Stimulated activated naive CD4-positive, alpha-beta T cell (primary cell): ENCODE results near the gene LTBP1.
"Not testable (repeated sequence)": the region's sequence is repeated elsewhere in the genome, so short reads cannot be mapped to it uniquely, and the experiment has no call there.

Source experiments
- DNase-seq, 6 experiments: peaks; one replicate each; lab custom pipeline; 2025; lab: John Stamatoyannopoulos, UW

The LTBP1 gene

DNA sequence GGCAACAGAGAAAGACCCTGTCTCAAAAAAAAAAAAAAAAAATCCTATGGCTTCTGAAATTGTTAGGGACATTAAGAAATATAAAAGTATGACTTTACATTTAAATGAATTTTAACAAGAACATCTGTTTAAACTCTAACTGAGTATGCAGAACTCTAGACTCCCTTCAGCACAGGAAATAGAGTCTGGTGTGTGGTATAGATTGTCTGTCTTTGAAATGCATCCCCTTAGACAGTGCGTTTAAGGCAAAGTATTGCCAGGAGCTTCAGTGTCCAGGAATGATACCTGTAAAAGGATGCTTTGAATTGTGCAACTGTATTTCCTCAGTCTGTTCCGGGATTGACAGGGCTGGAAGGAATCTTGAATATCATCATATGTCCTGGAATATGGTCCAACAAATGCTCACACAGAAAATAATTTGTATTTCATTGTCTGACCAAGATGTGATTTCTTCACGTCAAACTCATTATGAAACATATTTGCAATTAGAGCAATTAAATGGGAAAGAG is 396.7 kb downstream of the LTBP1 start:
- DNase-seq: no peak

- no peak for DNase-seq
Observed at GRCh38 chr2:33344230-33344629, 397.5 kb downstream of the LTBP1 start.

DNA sequence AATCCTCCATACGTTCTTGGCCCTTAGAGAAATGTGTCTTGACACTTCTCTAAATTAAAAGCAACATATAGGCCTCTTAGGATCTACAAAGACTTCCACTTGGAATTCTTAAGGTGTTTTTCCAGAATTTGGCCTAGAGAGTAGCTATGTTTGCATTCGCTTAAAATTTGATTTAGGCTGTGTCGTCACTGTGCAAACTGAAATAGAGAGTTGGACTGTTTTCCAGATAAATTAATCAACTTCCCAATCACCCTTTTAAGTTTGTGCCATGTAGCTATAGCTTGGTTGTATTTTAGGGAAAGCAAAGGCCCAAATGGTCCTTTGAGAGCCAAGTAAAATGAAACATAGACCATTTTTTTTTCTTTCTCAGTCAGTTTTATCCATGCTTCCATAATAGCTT is 401.1 kb downstream of the LTBP1 start:
- DNase-seq: no peak

DNA sequence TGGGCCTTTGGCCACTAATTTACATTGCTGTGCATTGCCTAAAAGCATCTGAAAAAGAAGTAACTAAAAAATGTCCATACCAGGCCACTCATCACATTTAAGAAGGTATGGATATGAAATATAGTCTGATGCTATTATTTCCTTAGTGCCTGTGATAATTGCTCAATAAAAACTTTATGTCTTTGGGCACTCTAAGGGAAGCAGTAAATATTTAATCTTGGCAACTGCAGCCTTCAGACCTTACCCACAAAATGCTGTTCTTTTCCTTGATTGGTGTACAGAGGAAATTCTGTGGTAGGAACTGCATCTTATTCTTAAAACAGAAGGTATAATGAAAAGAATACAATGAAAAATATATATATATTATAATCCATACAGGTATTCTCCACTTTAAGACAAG is 403.9 kb downstream of the LTBP1 start:
- DNase-seq: no peak

- no peak for DNase-seq
Observed at GRCh38 chr2:33351781-33352180, 405.0 kb downstream of the LTBP1 start.

DNA sequence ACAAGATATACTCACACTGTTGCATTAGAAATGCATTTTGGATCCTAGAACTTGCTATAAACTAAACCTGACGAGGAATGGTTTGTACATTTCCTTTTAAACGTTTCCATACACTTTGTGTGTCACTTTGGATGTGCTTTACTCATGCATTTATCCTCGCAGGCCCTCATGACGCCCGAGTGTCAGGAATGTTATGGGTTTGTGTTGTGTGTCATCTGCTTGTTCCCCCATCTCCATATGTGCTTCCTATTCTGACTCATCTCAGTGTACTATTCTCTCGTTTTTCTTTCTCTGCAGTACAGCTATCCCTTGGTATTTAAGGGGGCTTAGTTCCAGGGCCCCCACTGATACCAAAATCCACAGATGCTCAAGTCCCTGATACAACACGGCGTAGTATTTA is 408.2 kb downstream of the LTBP1 start:
- no peak for DNase-seq

DNA sequence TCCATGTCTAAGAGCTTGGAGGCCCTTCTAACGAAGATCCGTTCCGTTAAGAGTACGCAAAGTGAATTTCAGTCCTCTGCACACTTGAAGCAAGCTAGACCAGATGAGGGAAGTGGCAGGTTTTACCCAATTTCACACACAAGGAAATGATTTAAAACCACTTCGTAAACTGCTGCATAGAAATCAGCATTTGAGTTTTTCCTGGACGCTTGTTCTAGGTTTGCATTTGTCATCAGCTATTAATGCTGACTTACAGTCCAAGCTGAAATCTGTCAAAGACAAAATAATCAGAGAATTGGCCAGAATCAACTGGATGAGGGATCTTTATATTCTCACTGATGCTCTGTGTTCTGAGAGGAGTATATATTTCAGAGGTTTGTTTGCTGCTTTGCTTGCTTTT is 412.1 kb downstream of the LTBP1 start:
- no peak for DNase-seq

- DNase-seq: no peak
Observed at GRCh38 chr2:33363325-33364298, 416.9 kb downstream of the LTBP1 start.

- DNase-seq: no peak
Observed at GRCh38 chr2:33365264-33365970, 418.7 kb downstream of the LTBP1 start.

- DNase-seq: no peak
Observed at GRCh38 chr2:33366473-33366872, 419.7 kb downstream of the LTBP1 start.

DNA sequence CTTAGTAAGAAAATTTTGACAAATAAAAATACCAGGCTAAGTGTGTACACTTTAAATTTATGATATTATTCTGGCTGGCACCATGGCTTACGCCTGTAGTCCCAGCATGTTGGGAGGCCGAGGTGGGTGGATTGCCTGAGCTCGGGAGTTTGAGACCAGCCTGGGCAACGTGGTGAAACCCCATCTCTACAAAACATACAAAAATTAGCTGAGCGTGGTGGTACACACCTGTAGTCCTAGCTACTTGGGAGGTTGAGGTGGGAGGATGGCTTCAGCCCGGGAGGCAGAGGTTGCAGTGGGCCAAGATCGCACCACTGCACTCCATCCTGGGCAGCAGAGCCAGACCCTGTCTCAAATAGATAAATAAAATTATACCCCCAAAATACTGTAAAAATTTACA is 421.8 kb downstream of the LTBP1 start:
- DNase-seq: not testable (repeated sequence)

DNA sequence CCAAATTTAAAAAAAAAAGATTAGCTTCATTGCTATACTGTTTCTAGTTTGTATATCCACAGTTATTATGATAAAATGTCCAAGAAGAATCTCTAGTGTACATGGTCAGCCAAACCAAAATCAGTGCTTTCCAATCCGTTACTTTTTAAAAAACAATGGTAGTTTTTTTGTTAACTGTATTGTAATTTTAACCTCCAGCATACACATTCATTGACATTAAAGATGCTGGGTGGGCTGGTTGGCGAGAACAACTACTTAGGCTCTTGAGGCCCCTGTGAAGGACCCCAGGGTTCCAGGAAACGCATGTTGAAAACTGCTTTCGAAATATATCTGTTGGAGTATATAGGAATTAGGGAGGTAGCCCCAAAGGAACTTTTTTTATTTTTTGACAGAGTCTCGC is 422.4 kb downstream of the LTBP1 start:
- no peak for DNase-seq

GRCh38 chr2:33370636-33371265 is 424.0 kb downstream of the LTBP1 start:
- DNase-seq: no peak

DNA sequence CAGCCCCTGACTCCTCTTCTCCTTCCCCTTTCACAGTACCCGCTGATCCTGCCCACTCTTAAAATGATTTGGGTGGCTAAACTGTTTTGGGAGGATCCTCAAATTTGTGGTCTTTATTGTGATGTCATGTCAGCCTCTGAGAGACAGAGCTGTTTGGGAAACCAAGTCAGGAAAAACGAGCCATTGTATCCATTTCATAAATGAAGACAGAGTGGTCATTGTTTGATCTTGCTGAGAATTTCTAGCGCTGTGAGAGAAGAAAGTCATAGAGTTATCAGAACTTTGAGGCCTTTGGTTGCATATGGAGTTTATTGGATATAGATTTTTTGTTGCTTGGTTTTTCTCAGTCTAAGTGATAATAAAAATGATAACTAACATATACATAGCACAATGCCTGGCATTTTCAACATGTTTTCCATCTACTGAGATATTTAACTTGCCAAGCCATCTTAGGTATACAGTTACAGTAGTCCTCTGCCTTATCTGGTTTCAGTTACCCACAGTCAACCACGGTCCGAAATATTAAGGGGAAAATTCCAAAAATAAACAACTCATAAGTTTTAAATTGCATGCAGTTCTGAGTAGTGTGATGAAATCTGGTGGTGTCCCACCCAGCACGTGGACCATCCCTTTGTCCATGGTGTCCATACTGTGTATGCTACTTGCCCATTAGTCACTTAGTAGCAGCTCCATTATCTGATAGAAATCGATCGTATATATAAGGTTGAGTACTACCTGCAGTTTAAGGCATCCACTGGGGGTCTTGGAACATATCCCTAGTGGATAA is 424.7 kb downstream of the LTBP1 start:
- DNase-seq: no peak

DNA sequence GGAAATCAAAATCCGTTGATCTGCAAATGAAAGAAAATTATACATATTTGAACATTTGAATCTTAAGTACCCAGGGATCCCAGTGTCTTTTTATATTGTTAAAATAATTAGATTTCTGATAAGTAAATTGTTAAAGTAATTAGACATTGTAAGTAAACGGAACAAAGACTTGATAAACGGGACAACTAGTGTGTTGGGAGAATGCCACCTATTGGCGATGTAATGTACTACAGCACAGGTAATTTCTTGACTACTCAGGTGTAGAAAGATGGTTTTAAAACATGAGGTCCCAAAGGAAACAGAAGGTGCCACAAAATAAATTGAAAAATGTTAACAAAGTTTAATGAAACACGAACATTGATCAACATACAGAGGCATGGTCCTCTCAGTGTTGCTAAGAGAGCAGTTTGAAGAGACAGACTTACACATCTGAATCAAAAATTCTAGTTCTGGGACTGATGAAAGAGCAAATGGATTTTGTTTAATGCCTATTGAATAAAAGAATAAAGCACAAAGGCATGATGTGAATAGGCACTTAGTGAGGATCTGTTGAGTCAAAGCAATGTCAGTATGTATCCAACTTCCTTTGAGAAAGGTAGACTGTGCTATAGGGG is 426.3 kb downstream of the LTBP1 start:
- DNase-seq: peak in 2 of 6 experiments; percentile 4 to 37

- DNase-seq: no peak
Observed at GRCh38 chr2:33373986-33374385, 427.2 kb downstream of the LTBP1 start.

- DNase-seq: no peak
Observed at GRCh38 chr2:33375054-33375453, 428.3 kb downstream of the LTBP1 start.

DNA sequence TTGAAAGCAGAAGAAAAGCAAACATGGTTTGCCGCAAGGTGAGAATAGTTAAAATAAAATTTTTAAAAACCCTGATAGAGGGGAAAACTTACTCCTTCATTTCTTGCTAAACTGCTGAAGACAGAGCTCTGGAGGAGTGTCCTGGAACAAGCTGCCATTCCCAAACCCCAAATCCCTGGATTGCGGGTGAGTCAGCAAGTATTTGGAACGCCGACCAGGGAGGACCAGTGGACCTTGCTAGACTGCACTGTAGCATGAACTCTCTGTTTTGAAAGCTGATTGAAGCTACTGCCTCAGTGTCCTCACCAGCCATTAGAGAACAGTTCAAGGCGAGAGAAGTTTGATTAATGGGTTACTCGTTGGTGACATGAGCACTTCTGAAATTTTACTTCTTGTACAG is 430.3 kb downstream of the LTBP1 start:
- DNase-seq: no peak

DNA sequence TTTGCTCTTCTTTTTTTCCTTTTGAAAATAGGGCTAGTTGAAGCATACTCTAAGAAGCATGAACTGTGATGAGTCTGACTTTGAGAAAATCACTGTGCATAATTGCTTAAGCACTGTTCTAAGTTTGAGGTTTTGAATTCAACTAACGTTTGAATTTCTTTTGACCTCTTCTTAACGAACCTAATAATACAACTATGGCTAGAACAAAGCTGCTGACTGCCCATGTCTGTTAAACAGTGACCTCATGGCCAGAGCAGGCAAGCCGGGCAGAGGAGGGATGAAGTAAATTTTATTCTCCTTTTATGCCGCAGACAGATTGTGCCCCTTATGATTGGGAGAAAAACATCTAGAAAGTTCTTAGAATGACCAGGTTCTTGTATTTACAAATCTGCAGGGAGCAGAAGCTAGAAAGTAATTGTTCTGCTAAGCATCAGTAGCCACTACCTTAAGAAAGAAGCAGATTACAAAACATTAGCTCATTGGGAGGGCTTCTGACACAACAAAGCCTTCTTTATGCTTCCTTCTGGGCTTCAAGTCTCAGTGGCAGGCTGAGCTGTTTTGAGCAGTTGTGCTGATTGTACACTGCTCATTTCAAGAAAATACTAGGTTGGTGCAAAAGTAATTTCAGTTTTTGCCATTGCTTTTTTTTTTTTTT is 431.9 kb downstream of the LTBP1 start:
- no peak for DNase-seq

GRCh38 chr2:33380001-33380609 is 433.4 kb downstream of the LTBP1 start:
- no peak for DNase-seq
